ENCODE data around the gene SSTR3.

SSTR3 gene

DNA sequence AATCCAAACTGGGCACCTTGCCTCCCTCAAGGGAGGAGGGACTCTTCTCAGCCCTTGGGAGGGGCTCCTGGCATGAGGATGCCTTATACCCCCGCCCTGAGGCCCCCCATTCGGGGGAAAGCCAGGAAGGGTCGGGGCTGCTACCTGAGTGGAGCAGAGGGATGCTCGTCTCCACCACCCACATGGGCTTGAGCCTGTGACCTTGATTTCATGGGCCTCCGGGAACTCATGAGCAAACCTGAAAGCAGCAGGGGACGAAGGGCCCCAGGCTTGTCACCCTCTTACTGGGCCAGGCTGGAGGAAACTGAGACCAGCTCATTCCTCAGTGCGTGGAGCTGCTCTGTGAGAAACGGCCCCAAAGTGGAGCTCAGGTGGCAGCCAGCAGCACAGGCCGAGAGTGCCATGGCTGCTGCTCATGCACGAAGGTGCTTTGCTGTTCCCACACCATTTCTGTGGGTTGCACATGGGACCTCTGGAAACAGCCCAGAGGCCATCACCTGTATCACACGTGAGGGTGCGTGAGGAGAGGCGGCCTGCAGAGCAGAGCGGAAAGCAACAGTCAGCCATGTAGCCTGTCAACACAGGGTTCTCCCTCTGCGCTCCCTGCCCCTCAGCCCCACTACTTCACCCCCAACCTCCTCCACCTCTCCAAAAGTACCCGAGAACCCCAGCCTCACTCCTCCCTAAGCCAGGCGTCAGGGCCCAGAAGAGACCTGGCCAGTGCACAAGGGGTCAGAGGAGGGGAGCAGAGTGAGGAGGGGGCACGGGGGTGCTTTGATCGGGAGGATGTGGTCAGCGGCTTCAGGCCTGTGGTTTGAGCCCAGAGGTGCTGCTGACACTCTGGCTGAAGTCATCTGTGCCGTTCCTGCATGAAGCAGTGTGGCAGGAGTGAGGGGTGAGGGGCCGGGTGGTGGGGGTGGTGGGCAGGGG, 48.4 kb downstream of the SSTR3 start:
- no peak for DNase-seq

DNA sequence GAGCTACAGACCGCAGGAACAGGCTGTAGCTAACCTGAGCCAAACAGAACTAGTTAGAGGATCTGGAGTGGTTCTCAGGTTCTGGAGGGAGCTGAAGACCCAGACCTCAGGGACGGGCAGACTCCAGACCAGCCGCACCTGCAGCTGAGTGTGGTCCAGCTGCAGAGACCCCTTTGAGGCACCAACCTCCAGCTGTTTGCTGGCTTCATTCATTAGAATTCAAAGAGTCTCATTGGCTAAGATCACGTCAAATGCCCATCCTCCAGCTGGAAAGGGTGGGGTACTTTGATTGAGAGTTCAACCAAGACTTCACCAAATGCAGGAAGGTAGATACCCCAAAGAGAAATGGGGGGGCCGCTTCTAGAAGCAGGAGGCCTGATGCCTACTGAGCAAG, 49.2 kb downstream of the SSTR3 start:
- no peak for DNase-seq

DNA sequence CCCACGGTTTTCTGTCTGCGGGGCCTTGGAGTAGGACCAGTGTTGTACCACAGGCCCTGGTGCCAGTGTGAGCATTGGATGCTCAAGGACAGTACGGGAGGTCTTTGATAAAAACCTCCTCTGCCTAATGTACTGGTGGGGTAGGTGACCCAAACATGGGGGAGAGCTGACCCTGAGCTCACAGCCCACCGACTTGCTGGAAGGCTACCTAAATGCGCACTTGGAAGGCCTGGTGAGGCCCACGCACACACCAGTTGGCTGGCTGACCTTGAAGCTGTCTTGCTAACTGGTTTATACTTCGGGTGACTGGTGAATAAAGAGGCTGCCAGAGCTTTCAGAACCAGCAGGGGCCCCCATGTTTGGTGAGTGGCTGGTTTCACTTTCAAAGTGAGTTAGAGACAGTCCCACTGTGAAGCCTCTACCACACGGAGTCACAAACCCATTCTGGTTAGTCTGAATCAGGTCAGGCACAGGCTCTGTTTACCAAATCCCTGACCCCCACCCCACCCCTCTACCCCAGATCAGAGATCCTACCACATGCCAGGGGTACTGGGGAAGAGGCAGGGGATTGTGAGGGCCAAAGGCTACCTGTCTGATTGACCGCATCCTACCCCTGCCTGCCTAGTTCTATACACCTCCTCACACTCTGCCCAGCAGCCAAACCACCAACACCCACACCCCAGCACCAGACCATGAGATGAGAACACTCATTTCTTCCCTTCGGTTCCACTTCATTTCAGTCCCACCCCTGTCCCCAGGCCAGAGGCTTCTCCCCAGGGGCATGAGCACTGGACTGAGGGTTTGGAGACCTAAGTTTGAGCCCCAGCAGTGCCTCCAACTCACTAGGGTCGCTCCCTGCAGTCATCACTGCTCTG, 49.8 kb downstream of the SSTR3 start:
- no peak for DNase-seq

DNA sequence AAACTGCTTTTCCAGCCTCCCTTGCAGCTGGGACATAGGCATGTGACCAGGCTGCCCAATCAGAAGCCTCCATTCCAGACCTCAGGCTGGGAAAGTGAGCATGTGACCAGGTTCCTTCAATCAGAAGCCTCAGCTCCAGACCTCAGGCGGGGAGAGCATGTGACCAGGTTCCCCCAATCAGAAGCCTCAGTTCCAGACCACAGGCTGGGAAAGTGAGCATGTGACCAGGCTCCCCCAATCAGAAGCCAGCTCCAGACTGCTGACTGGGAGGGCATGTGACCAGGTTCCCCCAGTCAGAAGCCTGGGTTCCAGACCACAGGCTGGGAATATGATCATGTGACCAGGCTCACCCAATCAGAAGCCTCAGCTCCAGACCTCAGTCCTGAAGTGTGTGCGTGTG, 50.8 kb downstream of the SSTR3 start:
- no peak for DNase-seq

DNA sequence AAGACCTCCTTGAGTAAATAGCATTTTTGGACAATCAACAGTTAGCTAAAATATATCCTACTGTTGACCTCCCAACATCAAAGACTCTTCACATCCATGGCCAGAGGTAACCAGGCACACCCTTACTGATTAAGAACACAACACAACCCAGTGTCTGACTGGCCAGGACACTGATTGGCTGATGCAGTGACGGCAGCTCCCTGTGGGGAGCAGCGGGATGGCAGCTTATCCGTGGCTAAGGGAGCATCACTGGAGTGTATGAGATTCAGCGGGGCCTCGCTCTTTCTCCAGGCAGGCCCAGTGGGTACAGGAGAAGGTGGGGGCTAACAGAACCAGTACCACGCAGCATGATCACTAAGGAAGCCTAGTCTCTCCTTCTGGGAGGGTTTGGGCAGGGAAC, 52.2 kb downstream of the SSTR3 start:
- no peak for DNase-seq

DNA sequence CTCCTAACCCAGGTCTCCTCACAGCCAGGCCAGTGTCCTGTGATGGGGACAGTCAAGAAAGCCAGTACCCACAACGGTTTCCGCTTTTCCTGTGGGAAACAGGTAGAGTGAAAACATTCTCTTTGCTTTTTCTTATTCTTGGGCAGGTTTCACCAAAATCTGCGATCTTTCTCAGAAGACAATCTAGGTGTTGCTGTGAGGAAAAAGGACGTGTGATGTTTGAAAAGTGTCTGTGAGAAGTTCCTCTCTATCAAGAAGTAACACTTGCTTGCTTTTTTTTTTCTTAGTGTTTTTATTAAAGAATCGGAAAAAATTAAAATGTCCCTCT, 53.4 kb downstream of the SSTR3 start:
- DNase-seq, result no peak

DNA sequence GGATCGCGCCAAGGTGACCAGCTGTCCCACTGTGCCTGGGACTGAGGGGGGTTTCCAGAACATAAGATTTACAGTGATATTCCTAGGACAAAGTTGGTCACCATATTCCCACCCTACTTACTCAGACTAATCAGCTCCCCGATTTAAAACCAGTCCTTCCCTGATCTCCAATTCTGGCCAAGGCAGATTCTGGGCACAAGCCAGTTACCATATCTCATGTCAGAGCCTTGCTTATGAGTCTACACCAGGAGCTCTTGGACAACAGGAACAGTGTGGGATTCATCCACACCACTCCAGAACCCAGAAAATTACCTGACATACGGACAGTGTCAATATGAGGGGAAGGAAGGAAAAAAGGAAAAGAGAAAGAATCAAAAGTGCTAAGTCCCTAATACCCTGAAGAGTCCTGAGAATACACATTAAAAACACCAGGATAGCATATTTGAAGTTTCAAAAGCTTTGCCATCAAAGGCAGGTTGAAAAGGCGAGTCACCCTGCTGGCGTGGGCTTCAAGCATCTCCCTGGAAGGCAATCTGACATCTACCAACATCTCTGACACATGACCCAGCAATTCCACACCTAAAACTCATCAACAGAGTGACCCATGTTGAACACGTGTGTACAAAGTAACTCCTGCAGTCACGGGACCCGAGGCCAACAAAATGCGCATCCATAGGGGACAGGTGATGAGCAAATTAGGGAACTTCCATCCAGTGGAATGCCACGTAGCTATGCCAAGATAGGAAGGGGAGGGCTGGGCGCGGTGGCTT, 54.6 kb downstream of the SSTR3 start:
- DNase-seq, result no peak

DNA sequence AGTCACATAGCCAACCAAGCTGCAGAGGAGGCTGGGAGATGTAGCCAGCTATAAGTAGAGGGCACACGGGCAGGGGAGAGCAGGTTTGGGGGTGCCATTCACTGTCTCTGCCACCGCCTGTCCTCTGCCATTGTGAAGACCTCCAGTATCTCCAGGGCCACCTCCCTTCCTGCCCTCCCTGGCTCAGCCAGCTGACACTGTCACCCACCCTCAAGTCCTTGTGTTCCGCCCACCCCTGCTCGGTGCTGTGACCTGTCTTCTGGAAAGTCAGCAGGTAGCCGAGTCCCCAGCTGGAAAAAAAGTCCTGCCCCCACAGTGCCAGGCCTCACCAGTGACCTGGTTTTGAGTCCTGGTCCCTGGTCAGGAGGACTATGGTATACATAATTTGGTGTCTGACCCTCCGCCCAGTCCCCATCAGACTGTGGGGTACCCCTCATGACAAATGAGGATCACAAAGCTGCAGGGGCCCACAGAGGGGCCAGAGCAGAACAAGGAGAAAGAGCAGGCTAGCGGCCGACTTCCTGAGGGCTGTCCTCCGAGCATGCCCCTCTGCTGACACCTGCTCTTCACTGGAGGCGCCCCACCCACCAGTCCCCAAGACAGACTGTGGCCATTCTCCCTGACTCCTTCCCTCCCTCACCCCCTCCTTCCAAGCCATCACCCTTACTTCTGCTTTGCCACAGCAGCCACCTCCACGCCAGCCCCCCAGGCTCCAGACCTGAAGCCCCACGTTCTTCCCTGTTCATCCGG, 55.4 kb downstream of the SSTR3 start:
- no peak for DNase-seq

DNA sequence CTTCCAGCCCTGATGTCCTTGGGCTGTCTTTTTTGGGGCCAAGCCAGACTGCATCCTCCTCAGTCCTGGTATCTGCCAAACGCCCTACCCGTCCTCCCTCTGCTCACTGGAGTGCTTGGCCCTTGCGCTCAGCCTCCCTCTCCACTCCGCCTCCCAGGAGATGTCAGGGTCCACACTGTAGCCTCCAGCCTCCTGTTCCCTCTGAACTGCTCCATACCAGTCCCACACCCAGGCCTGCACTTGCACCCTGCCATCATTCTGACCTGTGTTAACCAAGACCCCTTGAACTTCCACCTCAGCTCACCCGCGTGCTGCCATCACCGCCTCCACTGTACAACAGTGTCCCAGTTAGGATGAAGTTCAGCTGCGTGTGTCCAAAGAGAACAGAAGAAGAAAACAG, 56.3 kb downstream of the SSTR3 start:
- DNase-seq, result no peak

DNA sequence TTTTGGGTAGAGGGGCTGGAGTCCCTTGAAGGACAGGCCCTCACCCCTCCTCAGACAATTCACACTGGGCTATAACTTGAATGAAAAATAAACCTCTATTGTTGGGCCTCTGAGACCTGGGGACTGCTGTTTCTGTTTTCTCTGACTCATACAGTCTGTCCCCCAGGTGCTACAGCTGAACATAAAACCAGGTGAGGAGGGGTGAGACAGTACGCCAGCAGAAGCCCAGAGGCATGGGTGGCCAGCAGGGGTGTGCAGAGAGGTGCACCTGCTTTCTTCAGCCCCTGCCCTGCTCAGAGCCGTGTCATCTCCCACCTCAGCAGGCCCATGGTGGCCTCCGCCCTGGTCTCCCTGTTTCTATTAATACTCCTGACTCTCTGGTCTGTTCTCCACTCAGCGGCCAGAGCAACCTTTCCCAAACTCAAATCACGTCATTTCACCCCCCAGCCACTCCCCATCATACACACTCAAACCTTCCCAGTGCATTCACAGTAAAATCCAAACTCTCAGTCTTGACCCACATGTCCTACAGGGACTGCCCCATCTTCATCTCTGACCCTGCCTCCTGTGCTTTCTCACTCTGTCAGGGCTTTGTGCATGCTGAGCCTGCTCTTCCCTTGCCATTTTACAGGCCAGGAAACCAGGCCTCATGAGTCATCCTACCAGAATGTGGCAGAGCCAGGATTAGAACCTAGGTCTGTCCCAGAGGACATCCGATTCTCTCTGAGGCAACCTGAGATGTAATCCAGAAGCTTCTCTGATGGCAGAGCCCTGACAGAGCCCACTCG, 57.2 kb downstream of the SSTR3 start:
- no peak for DNase-seq

All from DMS79 (cell line).